Adipose tissue (tissue), 3 donors: ENCODE results near the gene ACTRT1. TPM values are rescaled to one million over a fixed set of nuclear protein-coding genes. Genes with fewer than 3 reads are reported as not detected.

Source experiments
- H3K27ac ChIP-seq: one replicate; pipeline ENCODE4 v1.5.1; 2013; ENCODE audit warnings: low read depth, low read length
- whole genome bisulfite sequencing, 3 donors: extraction: QIAGEN DNeasy Blood & Tissue Kit; methylation state at CpG; one replicate each; pipeline ENCODE4 v1.1.7; 2013; 5-methylcytosine and 5-hydroxymethylcytosine counted together
- polyA plus RNA-seq, 3 donors: library from polyadenylated mRNA; stranded (reverse); fragments of 200-250 nt; gene quantifications; one replicate each; pipeline ENCODE4 v1.2.3, GENCODE V29; 2013
- donor health status: healthy with polysubstance abuse.
- donor health status: Bipolar disorder and iron deficiency.
- donor health status: healthy.

ACTRT1 gene
- polyA plus RNA-seq, result not detected

GRCh38 chrX:128052303-128052702, at the start of gene ACTRT1:
TSS of gene ACTRT1 (minus strand) at chrX:128052403. CDS start at chrX:128052206, 197 bp downstream.
- 30 to 74% (median 42%) methylated on average over 1 of the region's 1 CpG for WGBS, 3 donors
- no peak within 1 kb of the TSS for H3K27ac ChIP-seq

DNA sequence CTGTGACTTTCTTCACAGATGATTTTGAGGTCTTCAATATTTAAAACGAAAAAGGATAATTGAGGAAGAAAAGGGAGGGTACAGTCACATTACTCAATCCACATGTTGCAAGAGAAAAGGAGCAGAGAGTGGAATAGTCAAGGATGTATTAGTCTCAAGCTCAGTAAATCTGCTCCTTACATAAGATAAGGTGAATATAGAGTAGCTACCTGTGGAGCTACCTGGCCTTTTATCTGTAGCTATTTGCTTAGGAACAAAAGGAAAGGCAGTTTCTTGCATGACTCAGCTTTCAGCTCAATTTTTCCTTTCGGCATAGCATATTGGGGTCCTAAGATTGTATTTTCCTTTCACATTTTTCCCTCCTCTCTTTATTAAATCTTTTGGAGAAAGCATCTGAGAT, 26.3 kb upstream of the ACTRT1 start:
- no peak overlapping the region for H3K27ac ChIP-seq
- WGBS, 3 donors, result 30 to 61% (median 51%) methylated on average over 2 of the region's 2 CpGs

- 86 to 95% (median 93%) methylated on average over 2 of the region's 2 CpGs for WGBS, 3 donors
These were observed 5.2 kb upstream of the ACTRT1 start for GRCh38 chrX:128057421-128057820.

DNA sequence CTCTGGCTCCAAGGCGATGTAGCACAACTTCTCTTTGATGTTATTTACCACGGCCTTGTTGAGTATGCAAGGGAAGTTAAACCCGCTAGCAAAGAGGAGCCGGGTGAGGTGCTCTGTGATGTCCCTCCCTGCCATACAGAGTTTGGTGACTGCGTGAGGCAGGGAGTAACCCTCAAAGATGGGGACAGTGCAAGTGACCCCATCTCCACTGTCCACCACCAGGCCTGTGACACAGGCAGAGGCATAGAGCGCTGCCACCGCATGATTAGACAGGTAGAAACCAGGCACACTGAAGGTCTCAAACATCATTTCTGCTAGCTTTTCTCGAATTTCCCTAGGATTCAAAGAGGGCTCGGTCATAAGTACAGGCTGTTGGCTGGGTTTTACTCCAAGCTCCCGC, 677 bp downstream of the ACTRT1 start:
- WGBS, 3 donors, result 77 to 87% (median 83%) methylated on average over 10 of the region's 10 CpGs
- no peak overlapping the region for H3K27ac ChIP-seq

More at GRCh38 chrX:128057421-128057820, 5.2 kb upstream of the ACTRT1 start:
- no peak overlapping the region for H3K27ac ChIP-seq

- no peak overlapping the region for H3K27ac ChIP-seq
These were observed 16.9 kb downstream of the ACTRT1 start for GRCh38 chrX:128035318-128035717.

DNA sequence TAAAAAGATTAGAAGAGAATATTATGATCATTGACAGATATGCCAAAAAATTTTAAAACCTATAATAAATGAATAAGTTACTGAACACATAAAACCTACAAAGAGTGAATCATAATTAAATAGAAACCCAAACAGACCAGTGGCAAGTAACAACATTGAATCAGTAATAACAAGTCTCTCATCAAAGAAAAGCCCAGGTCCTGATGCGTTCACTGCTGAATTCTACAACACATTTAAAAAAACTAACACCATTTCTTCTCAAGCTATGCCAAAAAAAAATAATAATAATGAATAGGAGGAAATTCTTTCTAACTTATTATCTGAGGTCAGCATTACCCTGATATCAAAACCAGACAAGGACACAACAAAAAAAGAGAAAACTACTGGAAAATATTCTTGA, 30.6 kb downstream of the ACTRT1 start:
- H3K27ac ChIP-seq, result no peak overlapping the region
- 77 to 88% (median 88%) methylated on average over 1 of the region's 1 CpG for WGBS, 3 donors

GRCh38 chrX:128020701-128021100, 31.5 kb downstream of the ACTRT1 start:
- 7 to 14% (median 8%) methylated on average over 2 of the region's 2 CpGs for WGBS, 3 donors
- H3K27ac ChIP-seq, result no peak overlapping the region

GRCh38 chrX:128019218-128019617, 33.0 kb downstream of the ACTRT1 start:
- H3K27ac ChIP-seq, result no peak overlapping the region
- WGBS, 3 donors, result 57 to 77% (median 59%) methylated on average over 2 of the region's 2 CpGs

GRCh38 chrX:128012015-128012414, 40.2 kb downstream of the ACTRT1 start:
- no peak overlapping the region for H3K27ac ChIP-seq
- 50 to 58% (median 53%) methylated on average over 1 of the region's 1 CpG for WGBS, 3 donors

- no peak overlapping the region for H3K27ac ChIP-seq
These were observed 44.3 kb downstream of the ACTRT1 start for GRCh38 chrX:128007882-128008281.
